ENCODE data around the gene PDIA2.

DNA sequence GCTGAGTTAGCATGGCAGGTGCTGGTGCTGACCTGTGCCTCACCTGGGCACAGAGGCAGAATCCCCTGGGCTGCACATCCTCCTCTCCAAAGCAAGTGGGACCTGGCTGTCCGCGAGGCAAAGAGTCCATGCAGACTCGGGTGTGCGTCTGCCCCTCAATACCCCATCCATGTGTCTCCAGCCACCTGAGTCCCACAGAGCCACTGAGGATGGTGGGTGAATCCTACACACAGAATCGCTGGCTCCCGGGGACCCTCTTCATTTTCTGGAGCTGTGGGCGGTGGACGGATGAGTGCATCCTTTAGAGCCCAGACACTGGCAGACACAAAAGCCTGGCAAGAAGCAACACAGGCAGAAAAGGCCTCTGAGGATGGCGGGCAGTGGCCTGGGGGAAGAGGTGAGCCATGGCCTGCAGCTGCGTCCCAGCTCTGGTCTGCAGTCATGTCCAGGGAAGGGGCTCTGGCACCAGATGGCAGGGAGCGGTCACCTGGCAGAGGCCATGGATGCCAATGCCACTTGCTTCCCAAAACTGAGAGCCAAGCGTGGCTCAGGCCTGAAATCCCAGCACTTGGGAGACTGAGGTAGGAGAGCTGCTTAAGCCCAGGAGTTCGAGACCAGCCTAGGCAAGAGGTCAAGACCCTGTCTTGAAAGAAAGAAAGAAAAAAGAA lies 39.6 kb downstream of the PDIA2 start:
- TF ChIP-seq, protein P1, sequence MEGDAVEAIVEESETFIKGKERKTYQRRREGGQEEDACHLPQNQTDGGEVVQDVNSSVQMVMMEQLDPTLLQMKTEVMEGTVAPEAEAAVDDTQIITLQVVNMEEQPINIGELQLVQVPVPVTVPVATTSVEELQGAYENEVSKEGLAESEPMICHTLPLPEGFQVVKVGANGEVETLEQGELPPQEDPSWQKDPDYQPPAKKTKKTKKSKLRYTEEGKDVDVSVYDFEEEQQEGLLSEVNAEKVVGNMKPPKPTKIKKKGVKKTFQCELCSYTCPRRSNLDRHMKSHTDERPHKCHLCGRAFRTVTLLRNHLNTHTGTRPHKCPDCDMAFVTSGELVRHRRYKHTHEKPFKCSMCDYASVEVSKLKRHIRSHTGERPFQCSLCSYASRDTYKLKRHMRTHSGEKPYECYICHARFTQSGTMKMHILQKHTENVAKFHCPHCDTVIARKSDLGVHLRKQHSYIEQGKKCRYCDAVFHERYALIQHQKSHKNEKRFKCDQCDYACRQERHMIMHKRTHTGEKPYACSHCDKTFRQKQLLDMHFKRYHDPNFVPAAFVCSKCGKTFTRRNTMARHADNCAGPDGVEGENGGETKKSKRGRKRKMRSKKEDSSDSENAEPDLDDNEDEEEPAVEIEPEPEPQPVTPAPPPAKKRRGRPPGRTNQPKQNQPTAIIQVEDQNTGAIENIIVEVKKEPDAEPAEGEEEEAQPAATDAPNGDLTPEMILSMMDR (IDR thresholded peaks at IDR 0.05) = no peak
- TF ChIP-seq POLR2A (IDR thresholded peaks at IDR 0.05) = no peak

Data from uterus (tissue), 2 donors.